ENCODE results near the gene PHLDA2. TPM values are rescaled to one million over a fixed set of nuclear protein-coding genes. Genes with fewer than 3 reads are reported as not detected.

PHLDA2 gene
- total and polyA plus RNA-seq, 7 donors, result 1.7 to 37.9 (median 35.4) TPM; not detected in 3

- H3K4me1 ChIP-seq, result no peaks in the 10 kb centered on the region
- intact Hi-C loops (cut with DNase I), result no loop called here
- H3K9me3 ChIP-seq, result no peaks in the 10 kb centered on the region
- TF ChIP-seq POLR2AphosphoS5 (IDR thresholded peaks at IDR 0.05), result no peak
- no peak for TF ChIP-seq CTCF (IDR thresholded peaks at IDR 0.05)
- TF ChIP-seq POLR2A (IDR thresholded peaks at IDR 0.05), result no peak
- no peak for TF ChIP-seq EP300 (IDR thresholded peaks at IDR 0.05)
- peaks cover 17 to 91% (median 66%) of the 10 kb centered on the region in 4 donors for H3K36me3 ChIP-seq
- 85 to 91% methylated on average over 7 of the region's 7 CpGs for WGBS, 2 donors
- no peak overlapping the region for H3K27ac ChIP-seq
- no peak for DNase-seq
- no peaks in the 10 kb centered on the region for H3K27me3 ChIP-seq
- no peak overlapping the region for H3K4me3 ChIP-seq
These were observed 34.0 kb upstream of the PHLDA2 start for GRCh38 chr11:2963112-2963754.

GRCh38 chr11:2961080-2961479, 31.9 kb upstream of the PHLDA2 start:
- H3K4me1 ChIP-seq, result no peaks in the 10 kb centered on the region
- H3K27ac ChIP-seq, result no peak overlapping the region
- no peak for TF ChIP-seq EP300 (IDR thresholded peaks at IDR 0.05)
- TF ChIP-seq POLR2A (IDR thresholded peaks at IDR 0.05), result no peak
- TF ChIP-seq POLR2AphosphoS5 (IDR thresholded peaks at IDR 0.05), result no peak
- TF ChIP-seq CTCF (IDR thresholded peaks at IDR 0.05), result no peak
- no peaks in the 10 kb centered on the region for H3K27me3 ChIP-seq
- WGBS, 2 donors, result 72 to 75% methylated on average over 5 of the region's 5 CpGs
- no peak for DNase-seq
- H3K9me3 ChIP-seq, result no peaks in the 10 kb centered on the region
- no peak overlapping the region for H3K4me3 ChIP-seq
- intact Hi-C loops (cut with DNase I), result no loop called here
- peaks cover 7 to 91% (median 69%) of the 10 kb centered on the region in 4 donors for H3K36me3 ChIP-seq

GRCh38 chr11:2960139-2960538, 30.9 kb upstream of the PHLDA2 start:
- H3K27ac ChIP-seq, result no peak overlapping the region
- 94 to 95% methylated on average over 7 of the region's 7 CpGs for WGBS, 2 donors
- H3K27me3 ChIP-seq, result no peaks in the 10 kb centered on the region
- TF ChIP-seq POLR2A (IDR thresholded peaks at IDR 0.05), result no peak
- TF ChIP-seq EP300 (IDR thresholded peaks at IDR 0.05), result no peak
- TF ChIP-seq CTCF (IDR thresholded peaks at IDR 0.05), result no peak
- no peak for TF ChIP-seq POLR2AphosphoS5 (IDR thresholded peaks at IDR 0.05)
- peaks cover 6 to 91% (median 66%) of the 10 kb centered on the region in 4 donors for H3K36me3 ChIP-seq
- no peaks in the 10 kb centered on the region for H3K9me3 ChIP-seq
- no peak overlapping the region for H3K4me3 ChIP-seq
- no peak for DNase-seq
- intact Hi-C loops (cut with DNase I), result no loop called here
- H3K4me1 ChIP-seq, result no peaks in the 10 kb centered on the region

- no peaks in the 10 kb centered on the region for H3K4me1 ChIP-seq
- H3K27me3 ChIP-seq, result no peaks in the 10 kb centered on the region
- peaks cover 2 to 91% (median 65%) of the 10 kb centered on the region in 4 donors for H3K36me3 ChIP-seq
- TF ChIP-seq EP300 (IDR thresholded peaks at IDR 0.05) (no peak), POLR2A (IDR thresholded peaks at IDR 0.05) (no peak), CTCF (IDR thresholded peaks at IDR 0.05) (no peak), POLR2AphosphoS5 (IDR thresholded peaks at IDR 0.05) (no peak)
- H3K4me3 ChIP-seq, result no peak overlapping the region
- 79 to 85% methylated on average over 3 of the region's 3 CpGs for WGBS, 2 donors
- H3K9me3 ChIP-seq, result no peaks in the 10 kb centered on the region
- intact Hi-C loops (cut with DNase I), result no loop called here
- DNase-seq, result no peak
- no peak overlapping the region for H3K27ac ChIP-seq
These were observed 29.0 kb upstream of the PHLDA2 start for GRCh38 chr11:2958251-2958650.
